Measurements from ENCODE around the gene BAIAP2.

Gene BAIAP2

GRCh38 chr17:81034779-81035520 lies at the start of gene BAIAP2:
BAIAP2 (plus strand) TSS chr17:81035151; CDS start chr17:81035255, 104 bp downstream.
- TF ChIP-seq CTCF (IDR thresholded peaks at IDR 0.05; ENCODE audit: borderline replicate concordance, control extremely low read depth, extremely low read depth, insufficient read depth, missing control alignments): no peak
- in situ Hi-C loops (cut with MboI; ENCODE audit: low sequenced_read_pairs, unreplicated experiment): no loop called here
- peak; percentile 100 for DNase-seq (ENCODE audit: low spot score)

- TF ChIP-seq CTCF (IDR thresholded peaks at IDR 0.05; ENCODE audit: borderline replicate concordance, control extremely low read depth, extremely low read depth, insufficient read depth, missing control alignments): no peak
- no peak for DNase-seq (ENCODE audit: low spot score)
- in situ Hi-C loops (cut with MboI; ENCODE audit: low sequenced_read_pairs, unreplicated experiment): no loop called here
These were observed 48.9 kb upstream of the BAIAP2 start for GRCh38 chr17:80986046-80986445.

GRCh38 chr17:80986816-80987475 lies 48.0 kb upstream of the BAIAP2 start:
- no peak for TF ChIP-seq CTCF (IDR thresholded peaks at IDR 0.05; ENCODE audit: borderline replicate concordance, control extremely low read depth, extremely low read depth, insufficient read depth, missing control alignments)
- DNase-seq (ENCODE audit: low spot score): no peak
- in situ Hi-C loops (cut with MboI; ENCODE audit: low sequenced_read_pairs, unreplicated experiment): no loop called here

- in situ Hi-C loops (cut with MboI; ENCODE audit: low sequenced_read_pairs, unreplicated experiment): no loop called here
- TF ChIP-seq CTCF (IDR thresholded peaks at IDR 0.05; ENCODE audit: borderline replicate concordance, control extremely low read depth, extremely low read depth, insufficient read depth, missing control alignments): no peak
- DNase-seq (ENCODE audit: low spot score): no peak
These were observed 47.0 kb upstream of the BAIAP2 start for GRCh38 chr17:80987941-80988461.

- TF ChIP-seq CTCF (IDR thresholded peaks at IDR 0.05; ENCODE audit: borderline replicate concordance, control extremely low read depth, extremely low read depth, insufficient read depth, missing control alignments): no peak
- peak; percentile 29 for DNase-seq (ENCODE audit: low spot score)
- in situ Hi-C loops (cut with MboI; ENCODE audit: low sequenced_read_pairs, unreplicated experiment): no loop called here
These were observed 45.4 kb upstream of the BAIAP2 start for GRCh38 chr17:80989586-80989913.

- in situ Hi-C loops (cut with MboI; ENCODE audit: low sequenced_read_pairs, unreplicated experiment): no loop called here
- no peak for DNase-seq (ENCODE audit: low spot score)
- no peak for TF ChIP-seq CTCF (IDR thresholded peaks at IDR 0.05; ENCODE audit: borderline replicate concordance, control extremely low read depth, extremely low read depth, insufficient read depth, missing control alignments)
These were observed 43.9 kb upstream of the BAIAP2 start for GRCh38 chr17:80990921-80991644.

Measured in GM13976 (cell line).